ENCODE results near the gene DGKK.
A peak's percentile ranks its signal among the peaks of the same experiment; 100 is the strongest.

The DGKK gene

GRCh38 chrX:50450324-50450723 lies 20.3 kb downstream of the DGKK start:
- TF ChIP-seq CTCF (IDR thresholded peaks at IDR 0.05; ENCODE audit: low read length) (no peak), EZH2 (IDR thresholded peaks at IDR 0.05; ENCODE audit: borderline replicate concordance, low read length) (no peak)
- Histone ChIP-seq H3K9me2 (ENCODE audit: low read depth, low read length) (no peaks in the 10 kb centered on the region), H3K4me2 (ENCODE audit: low read length) (no peak overlapping the region), H2AFZ (ENCODE audit: low read length) (no peak overlapping the region), H3K36me3 (ENCODE audit: insufficient read depth, low read length) (no peaks in the 10 kb centered on the region), H3K9me3 (ENCODE audit: low read length) (no peaks in the 10 kb centered on the region), H3K9ac (ENCODE audit: low read length) (no peak overlapping the region), H3K79me2 (ENCODE audit: insufficient read depth, low read length) (no peaks in the 10 kb centered on the region), H3K4me1 (ENCODE audit: insufficient read depth, low read length, severe bottlenecking) (no peaks in the 10 kb centered on the region), H3K27me3 (ENCODE audit: insufficient read depth, low read length) (no peaks in the 10 kb centered on the region), H3K27ac (ENCODE audit: low read depth, low read length, poor library complexity, severe bottlenecking) (no peak overlapping the region), H4K20me1 (ENCODE audit: insufficient read depth, low read length) (no peaks in the 10 kb centered on the region), H3K4me3 (ENCODE audit: low read depth, low read length, poor library complexity, severe bottlenecking) (no peak overlapping the region), H3F3A (ENCODE audit: insufficient read depth, low read length) (no peaks in the 10 kb centered on the region)

GRCh38 chrX:50448565-50448964 lies 22.1 kb downstream of the DGKK start:
- Histone ChIP-seq H3K9ac (ENCODE audit: low read length) (no peak overlapping the region), H3K36me3 (ENCODE audit: insufficient read depth, low read length) (no peaks in the 10 kb centered on the region), H3K9me2 (ENCODE audit: low read depth, low read length) (no peaks in the 10 kb centered on the region), H2AFZ (ENCODE audit: low read length) (no peak overlapping the region), H3K9me3 (ENCODE audit: low read length) (no peaks in the 10 kb centered on the region), H4K20me1 (ENCODE audit: insufficient read depth, low read length) (no peaks in the 10 kb centered on the region), H3K27me3 (ENCODE audit: insufficient read depth, low read length) (no peaks in the 10 kb centered on the region), H3K4me1 (ENCODE audit: insufficient read depth, low read length, severe bottlenecking) (no peaks in the 10 kb centered on the region), H3K4me2 (ENCODE audit: low read length) (no peak overlapping the region), H3K27ac (ENCODE audit: low read depth, low read length, poor library complexity, severe bottlenecking) (no peak overlapping the region), H3F3A (ENCODE audit: insufficient read depth, low read length) (no peaks in the 10 kb centered on the region), H3K79me2 (ENCODE audit: insufficient read depth, low read length) (no peaks in the 10 kb centered on the region), H3K4me3 (ENCODE audit: low read depth, low read length, poor library complexity, severe bottlenecking) (no peak overlapping the region)
- peak; percentile 38; the same call in 1 of the 2 replicates for TF ChIP-seq CTCF (IDR thresholded peaks at IDR 0.05; ENCODE audit: low read length)
- no peak for TF ChIP-seq EZH2 (IDR thresholded peaks at IDR 0.05; ENCODE audit: borderline replicate concordance, low read length)

- no peaks in the 10 kb centered on the region for H3K9me3 ChIP-seq (ENCODE audit: low read length)
These were observed 23.1 kb downstream of the DGKK start for GRCh38 chrX:50447535-50447934.

More at GRCh38 chrX:50447535-50447934, 23.1 kb downstream of the DGKK start:
- H3K27ac ChIP-seq (ENCODE audit: low read depth, low read length, poor library complexity, severe bottlenecking): no peak overlapping the region
- no peaks in the 10 kb centered on the region for H3F3A ChIP-seq (ENCODE audit: insufficient read depth, low read length)
- H3K9ac ChIP-seq (ENCODE audit: low read length): no peak overlapping the region
- H2AFZ ChIP-seq (ENCODE audit: low read length): no peak overlapping the region
- no peaks in the 10 kb centered on the region for H3K27me3 ChIP-seq (ENCODE audit: insufficient read depth, low read length)
- no peak overlapping the region for H3K4me2 ChIP-seq (ENCODE audit: low read length)
- TF ChIP-seq EZH2 (IDR thresholded peaks at IDR 0.05; ENCODE audit: borderline replicate concordance, low read length) (no peak), CTCF (IDR thresholded peaks at IDR 0.05; ENCODE audit: low read length) (no peak)
- H3K4me1 ChIP-seq (ENCODE audit: insufficient read depth, low read length, severe bottlenecking): no peaks in the 10 kb centered on the region
- H3K79me2 ChIP-seq (ENCODE audit: insufficient read depth, low read length): no peaks in the 10 kb centered on the region
- H3K36me3 ChIP-seq (ENCODE audit: insufficient read depth, low read length): no peaks in the 10 kb centered on the region
- H4K20me1 ChIP-seq (ENCODE audit: insufficient read depth, low read length): no peaks in the 10 kb centered on the region
- no peaks in the 10 kb centered on the region for H3K9me2 ChIP-seq (ENCODE audit: low read depth, low read length)
- no peak overlapping the region for H3K4me3 ChIP-seq (ENCODE audit: low read depth, low read length, poor library complexity, severe bottlenecking)
